Endodermal cell (in vitro differentiated cells): ENCODE data around the gene PXDC1. TPM values are rescaled to one million over a fixed set of nuclear protein-coding genes. Genes with fewer than 3 reads are reported as not detected.

ENCODE experiments used
- DNase-seq: peaks from one replicate; pipeline ENCODE4 v3.0.0-alpha.2; 2017
- H3K27ac ChIP-seq: 2 replicates; pipeline ENCODE4 v1.5.1; 2013; ENCODE audit warnings: mild to moderate bottlenecking, low read depth, low read length, moderate library complexity
- H3K27me3 ChIP-seq: 2 replicates; pipeline ENCODE4 v1.6.1; 2013; ENCODE audit warnings: mild to moderate bottlenecking, low read length, moderate library complexity; ENCODE audit not compliant: insufficient read depth, control insufficient read depth, poor library complexity, severe bottlenecking
- H3K36me3 ChIP-seq: 2 replicates; pipeline ENCODE4 v1.7.0; 2013; ENCODE audit warnings: mild to moderate bottlenecking, low read length, moderate library complexity; ENCODE audit not compliant: control insufficient read depth, insufficient read depth
- H3K4me1 ChIP-seq: one replicate; pipeline ENCODE4 v1.7.0; 2013; ENCODE audit warnings: low read length; ENCODE audit not compliant: control insufficient read depth, insufficient read depth
- H3K4me3 ChIP-seq: 2 replicates; pipeline ENCODE4 v1.5.1; 2013; ENCODE audit warnings: mild to moderate bottlenecking, low read length, moderate library complexity
- H3K9ac ChIP-seq: 2 replicates; pipeline ENCODE4 v1.6.1; 2013; ENCODE audit warnings: mild to moderate bottlenecking, low read length, moderate library complexity; ENCODE audit not compliant: poor library complexity, severe bottlenecking; ENCODE audit errors: extremely low read depth
- H3K9me3 ChIP-seq: 2 replicates; pipeline ENCODE4 v1.6.1; 2013; ENCODE audit warnings: mild to moderate bottlenecking, low read length, moderate library complexity; ENCODE audit not compliant: control insufficient read depth
- H3K27ac Mint-ChIP-seq: 2 replicates; pipeline ENCODE4 v1.8.0; 2020; ENCODE audit warnings: mixed read lengths
- H3K27me3 Mint-ChIP-seq: 2 replicates; pipeline ENCODE4 v1.8.0; 2021; ENCODE audit warnings: mild to moderate bottlenecking, mixed read lengths; ENCODE audit not compliant: insufficient read depth
- H3K36me3 Mint-ChIP-seq: 2 replicates; pipeline ENCODE4 v1.8.0; 2020; ENCODE audit warnings: low read depth, mixed read lengths
- H3K4me1 Mint-ChIP-seq: 2 replicates; pipeline ENCODE4 v1.8.0; 2020; ENCODE audit warnings: mixed read lengths
- H3K4me3 Mint-ChIP-seq: 2 replicates; pipeline ENCODE4 v1.8.0; 2020; ENCODE audit warnings: mild to moderate bottlenecking, moderate library complexity, mixed read lengths
- H3K9me3 Mint-ChIP-seq: 2 replicates; pipeline ENCODE4 v1.8.0; 2020; ENCODE audit warnings: mild to moderate bottlenecking, mixed read lengths
- CTCF ChIP-seq: fragments of 200-600 bp; sonication (generic); conservative IDR thresholded peaks from 2 replicates; pipeline ENCODE4 v1.5.0; 2021; ENCODE audit warnings: antibody characterized with exemption, mild to moderate bottlenecking
- WGBS, 2 experiments: methylation state at CpG; one replicate each; pipeline versions ENCODE4 v1.1.5 to v1.1.7; 2013; ENCODE audit warnings: missing lambda C conversion rate in 2 of 2, mixed read lengths in 1 of 2; ENCODE audit not compliant: insufficient coverage in 1 of 2, insufficient read length in 1 of 2; 5-methylcytosine and 5-hydroxymethylcytosine counted together
- total RNA-seq, 2 donors: library from RNA; stranded (reverse); fragmentation: NEBNext Ultra II Directional in 1 of 2; extraction: Animal tissue kit (Norgen Biotek cat#: 25700) in 1 of 2; gene quantifications; 2 replicates in 1 of 2; 3 replicates in 1 of 2; pipeline ENCODE4 v1.2.1, GENCODE V29; 2021

PXDC1 gene
- total RNA-seq, 2 donors from 2014 or later: 3.3 to 4.6 TPM

DNA sequence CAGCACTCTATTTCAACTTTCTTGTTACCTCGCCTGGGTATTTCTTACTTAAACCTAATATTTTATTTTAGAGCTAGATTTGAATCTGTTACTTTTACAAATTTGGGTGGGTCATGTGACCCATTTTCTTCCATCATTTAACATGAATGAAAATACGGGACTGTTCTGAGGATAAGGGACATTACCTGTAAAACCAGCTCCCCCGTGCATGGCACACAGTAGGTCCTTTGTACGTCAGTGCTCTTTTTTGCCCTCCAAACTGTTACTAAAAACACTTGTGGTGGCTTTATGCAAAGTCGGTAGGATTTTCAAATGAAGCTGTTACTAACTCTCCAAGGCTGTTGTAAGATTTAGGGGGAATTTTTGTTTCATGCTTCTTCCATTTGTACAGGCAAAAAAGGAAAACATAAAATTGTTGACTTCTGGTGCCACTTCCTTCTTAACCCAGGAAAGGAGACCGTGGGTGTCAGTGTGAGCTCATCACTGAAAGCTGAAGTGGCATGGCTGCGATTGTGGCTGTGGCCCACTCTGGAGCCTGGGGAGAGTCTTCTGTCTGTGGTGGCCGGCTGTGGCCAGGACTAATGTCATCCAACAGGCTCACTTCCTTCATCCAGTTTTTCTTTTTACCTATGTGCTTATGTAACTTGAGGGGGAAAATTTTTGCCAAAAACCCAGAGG, 40.2 kb upstream of the PXDC1 start:
- H3K4me1 Mint-ChIP-seq: peaks cover 5% of the 10 kb centered on the region
- Histone ChIP-seq H3K36me3 (no peaks in the 10 kb centered on the region), H3K9me3 (no peaks in the 10 kb centered on the region), H3K4me1 (no peaks in the 10 kb centered on the region), H3K4me3 (no peak overlapping the region), H3K27me3 (no peaks in the 10 kb centered on the region), H3K9ac (no peak overlapping the region), H3K27ac (no peak overlapping the region)
- no peaks in the 10 kb centered on the region for H3K36me3 Mint-ChIP-seq
- H3K27me3 Mint-ChIP-seq: no peaks in the 10 kb centered on the region
- TF ChIP-seq CTCF: no peak
- 94 to 96% methylated on average over 4 to 8 of the region's 8 CpGs for WGBS, 2 experiments
- DNase-seq: no peak
- no peak overlapping the region for H3K27ac Mint-ChIP-seq
- H3K4me3 Mint-ChIP-seq: no peak overlapping the region
- H3K9me3 Mint-ChIP-seq: no peaks in the 10 kb centered on the region

GRCh38 chr6:3789896-3790558, 38.5 kb upstream of the PXDC1 start:
- Mint-ChIP-seq H3K36me3 (no peaks in the 10 kb centered on the region), H3K4me3 (no peak overlapping the region), H3K27me3 (no peaks in the 10 kb centered on the region), H3K27ac (no peak overlapping the region), H3K4me1 (peaks cover 5% of the 10 kb centered on the region), H3K9me3 (no peaks in the 10 kb centered on the region)
- WGBS, 2 experiments: 87 to 93% methylated on average over 10 to 12 of the region's 12 CpGs
- H3K9ac ChIP-seq: no peak overlapping the region
- no peaks in the 10 kb centered on the region for H3K9me3 ChIP-seq
- H3K27me3 ChIP-seq: no peaks in the 10 kb centered on the region
- no peak overlapping the region for H3K27ac ChIP-seq
- H3K4me1 ChIP-seq: no peaks in the 10 kb centered on the region
- no peaks in the 10 kb centered on the region for H3K36me3 ChIP-seq
- H3K4me3 ChIP-seq: no peak overlapping the region
- no peak for TF ChIP-seq CTCF
- no peak for DNase-seq

DNA sequence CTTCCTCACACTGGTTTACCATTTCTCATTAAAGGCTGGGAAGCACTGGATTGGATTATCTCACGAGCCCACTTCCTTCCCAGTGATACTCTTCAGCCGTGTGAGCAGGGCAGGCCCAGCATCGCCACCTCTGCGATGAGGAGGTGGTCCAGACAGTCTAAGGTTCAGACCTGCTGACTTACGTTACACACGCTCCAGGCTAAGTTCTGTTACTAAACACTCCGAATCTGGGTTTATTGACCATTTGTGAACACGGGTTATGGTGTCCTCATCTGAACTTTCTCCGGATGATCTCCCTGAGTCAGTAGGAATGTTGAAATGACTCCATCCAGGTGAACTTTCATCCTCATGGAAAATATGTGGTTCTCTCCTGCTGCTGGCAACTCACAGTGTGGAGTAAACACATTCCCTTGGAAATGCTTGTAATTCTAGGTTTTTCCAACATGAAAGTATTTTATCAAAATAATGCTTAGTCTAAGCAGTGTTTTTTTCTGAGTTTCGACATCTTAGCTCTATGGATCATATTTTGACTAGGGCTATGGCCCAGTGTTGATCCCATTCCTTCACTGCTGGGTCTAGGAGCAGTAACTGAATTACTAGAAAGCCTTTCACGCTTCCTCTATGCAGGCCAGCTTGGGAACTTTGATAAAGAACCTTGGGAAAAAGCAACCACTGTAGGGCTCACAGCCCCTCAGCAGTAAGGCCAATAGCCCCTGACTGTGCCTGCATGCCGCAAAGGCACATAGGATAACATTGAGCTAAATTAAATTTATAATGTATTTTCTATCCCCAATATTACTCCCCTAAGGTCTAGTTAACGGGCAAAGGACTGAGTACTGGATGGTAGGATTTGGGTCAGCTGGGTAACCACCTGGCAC, 37.7 kb upstream of the PXDC1 start:
- no peaks in the 10 kb centered on the region for H3K27me3 Mint-ChIP-seq
- DNase-seq: no peak
- no peak overlapping the region for H3K27ac ChIP-seq
- H3K4me1 Mint-ChIP-seq: peaks cover 5% of the 10 kb centered on the region
- H3K9me3 Mint-ChIP-seq: no peaks in the 10 kb centered on the region
- no peak overlapping the region for H3K4me3 Mint-ChIP-seq
- no peaks in the 10 kb centered on the region for H3K36me3 ChIP-seq
- no peaks in the 10 kb centered on the region for H3K27me3 ChIP-seq
- 93 to 94% methylated on average over 12 to 13 of the region's 13 CpGs for WGBS, 2 experiments
- H3K4me1 ChIP-seq: no peaks in the 10 kb centered on the region
- H3K9ac ChIP-seq: no peak overlapping the region
- no peak for TF ChIP-seq CTCF
- H3K36me3 Mint-ChIP-seq: no peaks in the 10 kb centered on the region
- no peak overlapping the region for H3K27ac Mint-ChIP-seq
- no peak overlapping the region for H3K4me3 ChIP-seq
- H3K9me3 ChIP-seq: no peaks in the 10 kb centered on the region
